ENCODE results near the gene TMPRSS11E. TPM values are rescaled to one million over a fixed set of nuclear protein-coding genes. Genes with fewer than 3 reads are reported as not detected.
"Not testable (repeated sequence)": the region's sequence is repeated elsewhere in the genome, so short reads cannot be mapped to it uniquely, and the experiment has no call there.

Gene TMPRSS11E, protein sequence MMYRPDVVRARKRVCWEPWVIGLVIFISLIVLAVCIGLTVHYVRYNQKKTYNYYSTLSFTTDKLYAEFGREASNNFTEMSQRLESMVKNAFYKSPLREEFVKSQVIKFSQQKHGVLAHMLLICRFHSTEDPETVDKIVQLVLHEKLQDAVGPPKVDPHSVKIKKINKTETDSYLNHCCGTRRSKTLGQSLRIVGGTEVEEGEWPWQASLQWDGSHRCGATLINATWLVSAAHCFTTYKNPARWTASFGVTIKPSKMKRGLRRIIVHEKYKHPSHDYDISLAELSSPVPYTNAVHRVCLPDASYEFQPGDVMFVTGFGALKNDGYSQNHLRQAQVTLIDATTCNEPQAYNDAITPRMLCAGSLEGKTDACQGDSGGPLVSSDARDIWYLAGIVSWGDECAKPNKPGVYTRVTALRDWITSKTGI
- 3.5 TPM for total RNA-seq

GRCh38 chr4:68447201-68447600 is at the start of gene TMPRSS11E:
TSS of gene TMPRSS11E (plus strand) at chr4:68447463. CDS start at chr4:68447513, 50 bp downstream.
- no peak for DNase-seq

DNA sequence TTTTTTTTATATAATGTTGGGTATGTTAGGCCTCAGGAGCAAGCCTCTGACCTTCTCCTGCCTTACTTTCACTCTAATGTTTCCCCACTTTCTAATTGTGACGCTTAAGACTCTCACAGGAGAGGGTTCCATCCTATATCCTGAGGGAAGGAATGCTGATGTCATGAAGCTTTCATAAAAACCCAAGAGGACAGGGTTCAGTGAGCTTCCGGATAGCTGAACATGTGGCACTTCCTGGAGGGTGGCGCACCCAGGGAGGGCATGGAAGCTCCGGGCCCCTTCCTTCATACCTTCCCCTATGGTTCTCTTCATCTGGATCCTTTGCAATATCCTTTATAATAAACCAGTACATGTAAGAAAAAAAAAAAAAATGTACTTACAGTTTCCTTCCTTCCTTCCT is 48.0 kb upstream of the TMPRSS11E start:
- no peak for DNase-seq

- no peak for DNase-seq
These were observed 46.0 kb upstream of the TMPRSS11E start for GRCh38 chr4:68401231-68401630.

- no peak for DNase-seq
These were observed 43.1 kb upstream of the TMPRSS11E start for GRCh38 chr4:68404153-68404552.

GRCh38 chr4:68405718-68406478 is 41.4 kb upstream of the TMPRSS11E start:
- DNase-seq = not testable (repeated sequence)

DNA sequence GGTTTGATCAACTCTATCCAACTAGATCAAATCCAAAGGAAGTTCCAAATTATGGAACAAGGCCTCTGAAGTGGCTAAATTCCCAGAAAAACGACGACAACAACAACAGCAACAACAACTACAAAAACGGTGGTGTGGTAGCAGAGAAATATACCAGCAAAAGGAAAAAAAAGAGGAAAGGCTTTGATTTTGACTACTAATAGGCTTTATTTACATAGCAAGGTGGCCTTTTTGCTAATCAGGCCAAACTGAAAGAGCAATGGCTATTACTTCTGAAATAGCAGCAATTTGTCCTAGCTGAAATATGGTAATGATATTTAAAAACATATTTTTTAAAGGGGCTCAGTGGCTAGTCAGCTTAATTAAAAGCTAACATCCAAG is 40.8 kb upstream of the TMPRSS11E start:
- no peak for DNase-seq

GRCh38 chr4:68407015-68407867 is 40.0 kb upstream of the TMPRSS11E start:
- DNase-seq = not testable (repeated sequence)

- DNase-seq = no peak
These were observed 39.4 kb upstream of the TMPRSS11E start for GRCh38 chr4:68407868-68408190.

DNA sequence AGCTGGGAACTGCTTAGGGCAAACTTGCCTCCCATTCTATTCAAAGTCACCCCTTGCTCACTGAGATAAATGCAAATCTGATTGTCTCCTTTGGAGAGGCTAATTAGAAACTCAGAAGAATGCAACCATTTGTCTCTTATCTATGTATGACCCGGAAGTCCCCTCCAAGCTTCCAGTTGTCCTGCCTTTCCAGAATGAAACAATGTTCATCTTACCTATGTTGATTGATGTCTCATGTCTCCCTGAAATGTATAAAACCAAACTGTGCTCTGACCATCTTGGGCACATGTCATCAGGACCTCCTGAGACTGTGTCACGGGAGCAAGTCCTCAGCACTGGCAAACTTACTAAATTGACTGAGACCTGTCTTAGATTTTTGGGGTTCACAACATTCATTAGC is 37.1 kb upstream of the TMPRSS11E start:
- DNase-seq = no peak

DNA sequence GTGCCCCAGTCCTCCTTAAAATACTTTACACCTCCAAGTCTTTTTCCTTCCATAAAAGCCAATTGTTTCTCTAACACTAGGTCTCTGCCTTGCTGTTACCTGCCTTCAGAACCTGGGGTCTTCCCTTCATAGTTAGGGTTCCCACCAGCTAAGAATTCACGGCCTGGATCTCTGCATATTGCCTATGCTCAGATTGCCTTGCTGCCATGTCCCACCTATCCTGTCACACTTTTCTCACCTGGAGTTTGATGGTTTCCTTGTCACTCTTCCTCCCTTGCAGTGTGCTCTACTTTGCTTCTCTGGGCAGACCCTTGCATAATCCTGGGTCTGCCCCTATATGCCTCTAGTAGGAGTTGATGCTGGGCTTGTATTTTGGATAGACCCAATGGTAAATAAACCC is 36.6 kb upstream of the TMPRSS11E start:
- no peak for DNase-seq

DNA sequence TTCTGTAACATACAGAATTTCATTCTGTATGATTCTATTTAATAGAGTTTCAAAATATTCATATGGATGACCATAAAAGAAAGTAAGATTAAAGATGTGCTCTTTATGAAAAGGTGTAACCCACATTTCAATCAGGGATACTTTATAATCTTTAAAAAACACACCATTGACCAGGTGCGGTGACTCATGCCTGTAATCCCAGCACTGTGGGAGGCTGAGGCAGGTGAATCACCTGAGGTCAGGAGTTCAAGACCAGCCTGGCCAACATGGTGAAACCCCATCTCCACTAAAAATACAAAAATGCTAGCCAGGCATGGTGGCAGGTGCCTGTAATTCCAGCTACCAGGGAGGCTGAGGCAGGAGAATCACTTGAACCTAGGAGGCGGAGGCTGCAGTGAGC is 35.2 kb upstream of the TMPRSS11E start:
- not testable (repeated sequence) for DNase-seq

DNA sequence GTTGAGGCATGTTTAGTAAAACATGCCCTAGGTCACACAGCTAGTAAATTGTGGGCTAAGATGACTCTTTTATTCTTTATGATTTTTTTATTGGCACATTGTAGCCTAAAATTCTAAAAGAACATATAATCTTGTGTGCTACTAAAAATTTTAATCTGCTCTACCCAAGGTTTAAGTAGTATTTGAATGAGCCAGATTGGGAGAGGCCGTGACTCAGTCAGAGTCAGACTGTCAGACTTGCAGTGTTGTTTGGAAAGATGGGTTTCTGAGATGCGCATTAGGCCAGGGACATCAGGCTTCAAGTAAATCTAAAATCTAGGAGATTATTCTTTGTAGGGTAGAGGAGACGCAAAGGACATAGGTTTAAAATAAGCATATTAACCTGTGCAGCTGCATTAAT is 30.7 kb upstream of the TMPRSS11E start:
- DNase-seq = no peak

- no peak for DNase-seq
These were observed 20.7 kb upstream of the TMPRSS11E start for GRCh38 chr4:68426516-68426915.

DNA sequence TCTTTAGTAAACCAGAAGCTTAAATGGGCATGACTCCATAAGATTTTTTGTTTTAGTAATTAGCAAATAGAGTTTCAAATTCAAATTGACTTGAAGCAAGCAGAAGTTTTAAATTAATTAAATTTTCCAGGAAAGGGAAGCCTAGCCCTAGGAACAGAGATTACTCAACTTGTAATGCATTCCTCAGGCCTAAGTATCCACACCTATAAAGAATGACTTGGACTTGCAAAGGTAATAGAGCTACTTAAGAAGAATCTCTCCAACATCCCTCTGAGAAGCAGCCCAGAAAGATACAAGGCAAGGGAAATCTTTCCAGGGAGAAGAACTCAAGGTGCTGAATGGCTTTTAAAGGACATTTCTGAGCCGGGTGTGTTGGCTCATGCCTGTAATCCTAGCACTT is 16.9 kb upstream of the TMPRSS11E start:
- no peak for DNase-seq

DNA sequence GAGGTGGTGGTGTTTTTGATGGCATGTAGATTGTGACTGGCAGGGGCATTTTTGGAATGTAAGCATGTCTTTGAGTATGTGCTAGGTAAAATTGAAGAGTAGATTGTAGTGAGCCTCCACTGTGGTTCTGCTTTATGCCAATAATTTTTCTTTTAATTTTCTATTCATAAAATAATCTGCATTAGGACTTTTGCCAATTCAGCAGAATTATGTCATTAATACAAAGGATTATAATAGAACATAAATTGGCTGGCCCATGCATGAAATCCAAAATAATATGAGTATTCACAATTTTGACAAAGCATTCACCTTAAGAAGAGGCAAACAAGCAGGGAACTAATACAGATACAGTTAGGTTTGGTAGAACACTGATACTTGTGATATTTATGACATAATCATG is 14.9 kb upstream of the TMPRSS11E start:
- DNase-seq = no peak

DNA sequence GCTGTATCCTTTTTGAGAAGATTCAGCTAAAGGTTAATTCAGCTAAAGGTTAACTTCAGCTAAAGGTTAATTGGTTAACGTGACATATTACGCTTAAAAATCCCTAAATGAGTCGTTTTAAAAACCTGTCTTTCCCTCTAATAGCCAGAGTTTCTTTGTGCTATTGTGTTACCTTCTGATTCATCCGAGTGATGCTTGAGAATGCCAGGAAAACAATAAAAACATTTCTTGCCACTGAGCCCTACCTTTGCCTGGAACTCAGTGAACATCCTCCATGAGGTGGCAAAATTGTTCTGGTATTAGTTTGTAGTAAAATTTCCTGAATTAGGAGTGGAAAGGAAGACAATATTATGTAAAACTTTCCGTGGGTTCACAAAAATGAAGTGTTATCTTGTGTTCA is 13.7 kb upstream of the TMPRSS11E start:
- no peak for DNase-seq

GRCh38 chr4:68434277-68434676 is 13.0 kb upstream of the TMPRSS11E start:
- DNase-seq = no peak

DNA sequence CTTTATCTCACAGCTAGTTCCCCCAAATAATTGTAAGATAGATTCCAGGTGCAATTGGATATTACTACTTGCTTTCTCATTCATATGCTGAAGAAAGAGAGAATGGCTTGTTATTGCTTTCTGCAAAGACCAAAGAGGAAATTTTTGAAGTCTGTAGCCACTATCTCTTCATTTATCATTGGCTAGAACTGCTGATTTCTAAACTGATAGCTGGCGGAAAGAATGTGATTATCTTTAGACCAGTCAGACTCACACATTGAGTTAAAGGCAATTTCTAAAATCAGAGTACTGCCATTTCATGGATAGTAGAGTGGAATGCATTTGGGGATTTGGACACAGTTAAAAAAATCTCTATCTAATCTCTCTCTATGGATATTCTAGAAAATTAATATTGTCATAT is 12.4 kb upstream of the TMPRSS11E start:
- no peak for DNase-seq

DNA sequence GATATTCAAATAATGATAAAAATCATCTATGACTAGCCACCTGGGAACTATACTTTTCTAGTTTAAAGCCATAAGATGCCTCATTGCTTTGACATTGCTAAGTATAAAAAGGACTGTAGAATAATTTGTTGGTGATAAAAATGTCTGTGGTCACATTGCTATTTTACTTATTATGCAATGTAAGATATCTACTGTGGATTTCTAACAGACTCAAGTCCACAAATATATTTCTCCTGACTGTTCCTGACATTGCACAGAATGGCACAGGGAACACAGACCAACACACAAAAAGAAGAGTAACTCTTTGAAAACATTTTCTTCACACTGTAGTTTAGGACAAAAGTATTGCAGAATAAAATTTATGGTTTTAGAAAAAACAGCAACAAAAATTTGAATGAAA is 2.2 kb upstream of the TMPRSS11E start:
- no peak for DNase-seq

GRCh38 chr4:68451246-68452211 is 4.3 kb downstream of the TMPRSS11E start:
- no peak for DNase-seq

- no peak for DNase-seq
These were observed 12.8 kb downstream of the TMPRSS11E start for GRCh38 chr4:68460085-68460484.

DNA sequence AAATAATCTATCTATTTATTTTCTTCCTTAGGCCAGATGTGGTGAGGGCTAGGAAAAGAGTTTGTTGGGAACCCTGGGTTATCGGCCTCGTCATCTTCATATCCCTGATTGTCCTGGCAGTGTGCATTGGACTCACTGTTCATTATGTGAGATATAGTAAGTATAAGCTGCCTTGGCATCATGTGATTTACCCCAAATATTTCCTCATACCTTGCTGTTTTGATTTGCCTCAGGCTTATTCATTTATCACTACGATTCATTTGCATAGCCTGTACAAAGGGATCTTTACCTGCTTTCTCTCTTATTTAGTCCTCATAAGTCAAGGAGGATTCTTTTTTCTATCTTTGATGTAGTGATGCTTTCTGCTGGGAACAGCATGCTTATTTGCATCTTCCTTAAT is 14.5 kb downstream of the TMPRSS11E start:
- no peak for DNase-seq
